ENCODE data around the gene TMEM87B. TPM values are rescaled to one million over a fixed set of nuclear protein-coding genes. Genes with fewer than 3 reads are reported as not detected.

The TMEM87B gene
- total RNA-seq, 2 donors from 2014 or later = 56.7 to 71.2 TPM

DNA sequence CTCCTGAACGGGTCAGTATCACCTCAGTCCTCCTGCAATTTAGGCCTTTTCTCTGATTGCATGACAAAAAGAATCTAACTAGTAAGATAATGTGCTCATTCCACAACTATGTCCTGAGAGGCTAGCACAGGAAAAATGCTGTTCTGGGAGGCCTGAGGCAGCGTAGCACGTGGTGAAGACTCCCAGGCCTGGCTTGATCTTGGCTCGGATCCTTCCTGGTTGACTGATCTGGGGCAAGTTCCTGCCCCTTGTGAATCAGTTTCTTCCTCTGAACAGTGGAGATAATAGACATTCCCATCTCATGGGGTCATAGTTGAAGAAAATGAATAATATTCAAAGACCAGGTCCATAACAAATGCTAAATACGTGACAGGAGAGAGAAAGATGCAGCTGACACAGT lies 95.4 kb downstream of the TMEM87B start:
- Histone ChIP-seq H3K4me3 (no peak overlapping the region), H3K27ac (no peak overlapping the region), H3K9ac (ENCODE audit: low read depth in 2 of 2, low read length in 2 of 2) (no peak overlapping the region), H3K27me3 (no peaks in the 10 kb centered on the region), H3K9me3 (no peaks in the 10 kb centered on the region), H3K36me3 (no peaks in the 10 kb centered on the region), H3K4me1 (no peaks in the 10 kb centered on the region)
- DNase-seq = peak; percentile 3
- intact Hi-C loops (cut with DNase I) = no loop called here
- TF ChIP-seq, protein P1, sequence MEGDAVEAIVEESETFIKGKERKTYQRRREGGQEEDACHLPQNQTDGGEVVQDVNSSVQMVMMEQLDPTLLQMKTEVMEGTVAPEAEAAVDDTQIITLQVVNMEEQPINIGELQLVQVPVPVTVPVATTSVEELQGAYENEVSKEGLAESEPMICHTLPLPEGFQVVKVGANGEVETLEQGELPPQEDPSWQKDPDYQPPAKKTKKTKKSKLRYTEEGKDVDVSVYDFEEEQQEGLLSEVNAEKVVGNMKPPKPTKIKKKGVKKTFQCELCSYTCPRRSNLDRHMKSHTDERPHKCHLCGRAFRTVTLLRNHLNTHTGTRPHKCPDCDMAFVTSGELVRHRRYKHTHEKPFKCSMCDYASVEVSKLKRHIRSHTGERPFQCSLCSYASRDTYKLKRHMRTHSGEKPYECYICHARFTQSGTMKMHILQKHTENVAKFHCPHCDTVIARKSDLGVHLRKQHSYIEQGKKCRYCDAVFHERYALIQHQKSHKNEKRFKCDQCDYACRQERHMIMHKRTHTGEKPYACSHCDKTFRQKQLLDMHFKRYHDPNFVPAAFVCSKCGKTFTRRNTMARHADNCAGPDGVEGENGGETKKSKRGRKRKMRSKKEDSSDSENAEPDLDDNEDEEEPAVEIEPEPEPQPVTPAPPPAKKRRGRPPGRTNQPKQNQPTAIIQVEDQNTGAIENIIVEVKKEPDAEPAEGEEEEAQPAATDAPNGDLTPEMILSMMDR (IDR thresholded peaks at IDR 0.05) = no peak

- Histone ChIP-seq H3K27ac (no peak overlapping the region), H3K27me3 (no peaks in the 10 kb centered on the region), H3K9me3 (no peaks in the 10 kb centered on the region), H3K36me3 (no peaks in the 10 kb centered on the region), H3K4me1 (no peaks in the 10 kb centered on the region), H3K9ac (ENCODE audit: low read depth in 2 of 2, low read length in 2 of 2) (no peak overlapping the region), H3K4me3 (no peak overlapping the region)
- TF ChIP-seq, protein P1 (IDR thresholded peaks at IDR 0.05) = no peak
- DNase-seq = peak; percentile 13
- intact Hi-C loops (cut with DNase I) = no loop called here
These were observed 95.8 kb downstream of the TMEM87B start for GRCh38 chr2:112150851-112151250.

- DNase-seq = no peak
- H3K9ac ChIP-seq (ENCODE audit: low read depth in 2 of 2, low read length in 2 of 2) = no peak overlapping the region
- H3K4me1 ChIP-seq = no peaks in the 10 kb centered on the region
- no peaks in the 10 kb centered on the region for H3K36me3 ChIP-seq
- no peaks in the 10 kb centered on the region for H3K27me3 ChIP-seq
- no peak overlapping the region for H3K4me3 ChIP-seq
- TF ChIP-seq, protein P1 (IDR thresholded peaks at IDR 0.05) = no peak
- intact Hi-C loops (cut with DNase I) = no loop called here
- no peaks in the 10 kb centered on the region for H3K9me3 ChIP-seq
- H3K27ac ChIP-seq = no peak overlapping the region
These were observed 96.2 kb downstream of the TMEM87B start for GRCh38 chr2:112151271-112151670.

GRCh38 chr2:112151701-112152440 lies 96.8 kb downstream of the TMEM87B start:
- peak; percentile 6 for DNase-seq
- intact Hi-C loops (cut with DNase I) = no loop called here
- Histone ChIP-seq H3K4me1 (no peaks in the 10 kb centered on the region), H3K4me3 (no peak overlapping the region), H3K9me3 (no peaks in the 10 kb centered on the region), H3K27ac (no peak overlapping the region), H3K9ac (ENCODE audit: low read depth in 2 of 2, low read length in 2 of 2) (no peak overlapping the region), H3K27me3 (no peaks in the 10 kb centered on the region), H3K36me3 (no peaks in the 10 kb centered on the region)
- TF ChIP-seq, protein P1 (IDR thresholded peaks at IDR 0.05) = no peak

- intact Hi-C loops (cut with DNase I) = no loop called here
- no peak for DNase-seq
- Histone ChIP-seq H3K9me3 (no peaks in the 10 kb centered on the region), H3K9ac (ENCODE audit: low read depth in 2 of 2, low read length in 2 of 2) (no peak overlapping the region), H3K36me3 (no peaks in the 10 kb centered on the region), H3K27me3 (no peaks in the 10 kb centered on the region), H3K4me1 (no peaks in the 10 kb centered on the region), H3K4me3 (no peak overlapping the region), H3K27ac (no peak overlapping the region)
- TF ChIP-seq, protein P1 (IDR thresholded peaks at IDR 0.05) = no peak
These were observed 97.6 kb downstream of the TMEM87B start for GRCh38 chr2:112152476-112153178.

Measured in colonic mucosa (tissue), 4 donors.